Smooth muscle cell of the brain vasculature (primary cell): ENCODE results near the gene RNF213.
A peak's percentile ranks its signal among the peaks of the same experiment; 100 is the strongest.
"Not testable (repeated sequence)": the region's sequence is repeated elsewhere in the genome, so short reads cannot be mapped to it uniquely, and the experiment has no call there.

Experiments used
- DNase-seq: peaks from one replicate; pipeline ENCODE4 v3.0.0-alpha.2; 2012; ENCODE audit warnings: low read depth, low spot score

Gene RNF213

DNA sequence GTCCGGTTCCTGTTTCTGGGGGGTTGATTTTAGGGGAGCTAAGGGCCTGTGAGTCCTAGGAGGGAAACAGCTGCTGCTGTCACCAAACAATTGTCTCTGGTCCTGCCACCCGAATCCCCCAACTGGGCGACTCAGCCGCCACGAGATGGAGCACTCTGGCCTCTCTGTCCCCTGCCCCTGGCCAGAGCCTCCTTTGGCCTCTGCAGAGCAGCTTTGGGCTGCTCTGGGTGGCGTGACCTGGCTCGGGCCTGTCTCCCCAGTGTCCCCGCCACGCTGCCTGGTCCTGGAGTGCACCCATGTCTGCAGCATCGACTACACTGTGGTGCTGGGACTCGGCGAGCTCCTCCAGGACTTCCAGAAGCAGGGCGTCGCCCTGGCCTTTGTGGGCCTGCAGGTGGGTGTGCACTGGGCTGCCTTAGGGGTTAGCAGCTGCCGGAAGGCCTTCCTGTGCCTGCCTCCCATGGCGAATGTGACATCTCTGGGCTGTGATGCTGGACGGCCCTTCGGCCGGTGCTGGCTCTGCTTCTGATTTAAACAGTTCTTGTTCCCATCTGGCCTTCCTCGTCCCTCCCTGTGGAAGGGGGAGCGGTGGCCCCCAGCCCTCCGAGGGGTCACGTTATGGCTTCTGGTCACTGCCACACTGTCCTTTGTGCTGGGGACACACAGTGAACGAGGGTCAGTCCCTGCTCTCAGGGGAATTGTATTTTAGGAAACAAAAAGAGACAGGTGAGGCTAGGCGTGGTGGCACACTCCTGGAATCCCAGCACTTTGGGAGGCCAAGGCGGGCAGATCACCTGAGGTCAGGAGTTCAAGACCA is 11.6 kb upstream of the RNF213 start:
- no peak for DNase-seq

DNA sequence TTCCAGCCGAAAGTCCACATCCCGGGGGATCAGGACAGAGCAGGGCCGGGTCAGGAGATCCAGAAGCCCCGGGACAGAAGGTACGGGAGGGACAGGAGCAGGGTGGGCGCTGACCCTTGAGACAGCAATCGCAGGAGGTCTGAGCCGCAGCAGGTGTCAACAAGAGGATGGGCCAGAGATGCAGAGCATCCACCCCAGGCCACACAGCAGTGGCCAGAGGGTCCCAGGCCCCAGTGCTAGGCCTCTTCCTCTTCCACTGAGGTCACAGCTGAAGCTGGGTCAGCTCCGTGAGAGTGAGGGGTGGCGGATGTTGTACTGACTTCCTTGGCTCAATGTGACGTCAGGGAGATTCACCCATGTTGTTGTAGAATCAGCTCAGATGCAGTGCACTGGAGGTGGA is 8.7 kb upstream of the RNF213 start:
- no peak for DNase-seq

DNA sequence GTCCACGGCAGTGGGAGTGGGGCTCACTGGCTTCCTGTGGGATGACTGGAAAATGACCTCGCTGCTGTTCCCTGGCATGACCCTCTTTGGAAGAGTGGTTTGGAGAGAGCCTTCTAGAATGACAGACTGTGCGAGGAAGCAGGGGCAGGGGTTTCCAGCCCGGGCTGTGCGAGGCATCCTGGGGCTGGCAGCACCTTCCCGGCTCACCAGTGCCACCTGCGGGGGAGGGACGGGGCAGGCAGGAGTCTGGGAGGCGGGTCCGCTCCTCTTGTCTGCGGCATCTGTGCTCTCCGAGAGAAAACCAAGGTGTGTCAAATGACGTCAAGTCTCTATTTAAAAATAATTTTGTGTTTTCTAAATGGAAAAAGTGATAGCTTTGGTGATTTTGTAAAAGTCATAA is 7.8 kb upstream of the RNF213 start:
- DNase-seq = no peak

DNA sequence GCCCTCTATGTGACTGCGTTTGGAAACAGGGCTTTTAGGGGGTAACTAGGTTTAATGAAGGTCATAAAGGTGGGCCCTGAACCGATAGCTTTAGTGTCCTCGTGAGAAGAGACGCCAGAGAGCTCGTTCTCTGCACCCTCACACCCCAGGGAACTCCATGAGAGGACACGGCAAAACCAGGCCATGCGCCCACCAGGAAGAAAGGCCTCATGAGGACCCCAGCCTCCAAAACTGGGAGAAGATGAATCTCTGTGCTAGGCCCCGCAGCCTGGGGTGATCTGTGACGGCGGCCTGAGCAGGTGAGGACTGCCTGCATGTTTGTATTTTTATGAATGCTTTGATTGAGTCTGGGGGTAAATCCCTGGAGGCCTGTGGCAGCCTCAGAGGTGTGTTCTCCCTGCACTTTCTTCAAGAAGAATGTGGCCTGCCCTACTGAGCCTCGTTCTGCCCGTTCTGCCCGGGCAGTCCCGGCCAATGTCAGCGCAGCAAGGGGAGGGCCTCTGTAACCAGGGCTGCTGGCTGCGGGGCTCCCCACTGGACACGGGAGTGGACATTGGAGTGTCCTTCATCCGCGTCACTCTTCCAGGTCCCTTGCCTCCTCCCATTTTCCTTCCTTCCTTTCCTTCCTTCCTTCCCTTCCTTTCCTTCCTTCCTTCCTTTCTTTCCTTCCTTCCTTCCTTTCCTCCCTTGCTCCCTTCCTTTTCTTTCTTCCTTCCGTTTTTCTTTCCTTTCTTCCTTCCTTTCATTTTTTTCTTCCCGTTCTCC is 6.8 kb upstream of the RNF213 start:
- no peak for DNase-seq

DNA sequence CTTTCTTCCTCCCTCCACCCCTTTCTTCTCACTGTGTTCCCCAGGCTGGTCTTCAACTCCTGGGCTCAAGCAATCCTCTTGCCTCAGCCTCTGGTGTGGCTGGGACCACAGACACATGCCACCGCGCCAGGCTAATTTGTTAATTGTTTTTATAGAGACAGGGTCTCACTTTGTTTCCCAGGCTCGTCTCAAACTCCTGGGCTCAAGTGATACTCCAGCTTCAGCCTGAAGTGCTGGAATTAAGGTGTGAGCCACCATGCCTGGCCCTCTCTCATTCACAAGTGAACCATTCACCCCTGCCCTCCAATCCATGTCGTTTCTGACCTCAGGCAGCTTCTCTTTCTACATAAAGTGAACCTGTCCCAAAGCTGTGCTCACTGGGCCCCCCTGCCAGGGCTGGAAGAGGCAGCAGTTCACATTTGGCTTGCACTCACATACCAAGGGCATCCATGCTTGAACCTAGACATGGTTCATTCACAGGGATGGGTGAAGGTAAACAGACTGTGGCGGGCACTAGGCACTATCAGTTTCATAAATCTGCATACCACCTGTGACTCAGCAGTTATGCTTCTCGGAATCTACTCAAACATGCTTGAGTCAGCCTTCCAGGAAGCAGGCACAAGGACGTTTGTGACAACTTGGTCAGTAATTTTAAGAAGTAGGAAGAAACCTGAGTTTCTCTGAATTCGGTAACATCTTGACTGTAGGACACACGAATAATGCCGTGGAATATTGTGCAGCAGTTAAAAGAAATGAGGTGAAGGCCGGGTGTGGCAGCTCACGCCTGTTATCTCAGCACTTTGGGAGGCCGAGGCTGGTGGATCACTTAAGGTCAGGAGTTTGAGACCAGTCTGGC is 6.0 kb upstream of the RNF213 start:
- DNase-seq = peak; percentile 28

DNA sequence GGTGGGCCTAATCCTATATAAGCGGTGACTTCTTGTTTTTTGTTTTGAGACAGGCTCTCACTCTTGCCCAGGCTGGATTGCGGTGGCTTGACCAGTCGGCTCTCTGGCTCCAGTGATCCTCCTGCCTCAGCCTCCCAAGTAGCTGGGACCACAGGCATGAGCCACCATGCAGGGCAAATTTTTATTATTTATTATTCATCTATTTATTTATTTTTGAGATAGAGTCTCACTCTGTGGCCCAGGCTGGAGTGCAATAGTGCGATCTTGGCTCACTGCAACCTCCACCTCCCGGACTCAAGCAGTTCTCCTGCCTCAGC is 4.7 kb upstream of the RNF213 start:
- DNase-seq = no peak

DNA sequence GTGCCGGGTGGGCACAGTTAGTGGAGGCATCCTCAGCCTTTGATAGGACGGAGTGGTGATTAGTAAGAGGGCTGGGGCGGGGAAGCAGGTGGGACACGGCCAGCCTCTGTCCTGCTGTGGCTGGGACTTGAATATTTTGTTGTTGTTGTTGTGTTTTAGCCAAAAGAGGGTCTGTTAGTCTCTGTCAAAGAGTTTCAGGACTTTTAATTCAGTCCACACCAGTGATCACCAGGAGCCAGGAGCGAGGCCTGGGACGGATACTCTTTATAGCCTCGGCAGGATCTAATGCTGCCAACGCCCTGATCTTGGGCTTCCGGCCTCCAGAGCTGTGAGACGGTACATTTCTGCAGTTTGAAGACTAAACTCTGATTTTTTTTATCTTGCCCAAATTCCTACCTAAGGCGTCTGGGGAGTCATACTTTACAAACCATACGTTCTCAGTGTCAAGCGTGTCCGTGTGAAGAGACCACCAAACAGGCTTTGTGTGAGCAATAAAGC is 2.9 kb upstream of the RNF213 start:
- no peak for DNase-seq

DNA sequence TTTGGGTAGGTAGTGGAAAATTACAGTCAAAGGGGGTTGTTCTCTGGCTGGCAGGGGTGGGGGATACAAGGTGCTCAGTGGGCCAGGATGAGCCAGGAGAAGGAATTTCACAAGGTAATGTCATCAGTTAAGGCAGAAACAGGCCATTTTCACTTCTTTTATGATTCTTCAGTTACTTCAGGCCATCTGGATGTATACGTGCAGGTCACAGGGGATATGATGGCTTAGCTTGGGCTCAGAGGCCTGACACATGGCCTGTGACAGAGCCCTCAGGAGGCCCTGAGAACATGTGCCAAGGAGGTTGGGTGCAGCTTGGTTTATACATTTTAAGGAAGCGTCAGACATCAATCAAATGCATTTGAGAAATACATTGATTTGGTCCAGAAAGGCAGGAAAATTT is 2.4 kb upstream of the RNF213 start:
- not testable (repeated sequence) for DNase-seq

DNA sequence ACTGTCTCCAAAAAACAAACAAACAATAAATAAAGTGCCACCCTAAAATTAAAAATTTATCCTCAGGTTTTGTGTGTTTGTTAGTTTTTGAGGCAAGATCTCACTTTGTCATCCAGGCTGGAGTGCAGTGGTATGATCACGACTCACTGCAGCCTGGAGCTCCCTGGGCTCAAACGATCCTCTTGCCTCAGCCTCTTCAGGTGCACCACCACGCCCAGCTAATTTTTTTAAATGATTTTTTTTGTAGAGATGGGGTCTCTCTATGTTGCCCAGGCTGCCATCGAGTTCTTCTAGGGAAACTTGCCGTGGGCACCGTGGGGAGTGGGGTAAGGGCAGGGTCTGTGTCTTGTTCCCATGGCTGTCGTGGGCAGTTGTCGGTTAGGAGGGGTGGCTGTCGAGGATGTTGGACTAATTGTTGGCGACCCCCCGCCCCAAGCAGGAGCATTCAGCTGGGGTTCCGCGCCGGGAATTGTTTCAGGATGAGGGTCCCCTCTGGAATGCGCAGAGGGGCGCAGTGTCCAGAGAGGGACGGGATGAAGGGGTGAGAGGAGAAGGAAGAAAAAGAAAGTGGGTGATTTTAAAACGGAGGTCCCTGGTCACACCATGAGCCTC is 1.1 kb upstream of the RNF213 start:
- no peak for DNase-seq

DNA sequence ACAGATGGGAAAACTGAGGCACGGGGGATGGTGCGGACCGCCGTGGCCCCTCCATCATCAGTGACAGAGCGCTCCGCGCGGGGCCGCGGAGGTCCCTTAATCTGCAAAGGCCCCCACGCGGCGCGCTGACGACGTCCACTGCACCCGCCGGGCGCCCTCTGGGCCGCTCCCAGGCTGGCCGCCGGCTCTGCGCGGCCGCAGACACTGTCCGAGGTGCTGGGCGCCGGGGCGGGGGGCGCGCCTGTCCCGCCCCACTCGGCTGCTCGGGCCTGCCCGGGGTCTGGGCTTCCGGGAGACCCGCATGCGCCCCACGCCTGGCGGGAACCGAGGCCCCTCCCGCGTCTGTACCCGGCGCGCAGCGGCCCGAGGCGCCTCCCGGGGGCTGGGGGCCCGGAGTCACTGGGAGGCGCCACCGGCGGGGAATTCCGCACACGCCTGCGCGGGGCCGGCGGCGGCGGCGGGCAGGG is 550 bp upstream of the RNF213 start:
- no peak for DNase-seq

DNA sequence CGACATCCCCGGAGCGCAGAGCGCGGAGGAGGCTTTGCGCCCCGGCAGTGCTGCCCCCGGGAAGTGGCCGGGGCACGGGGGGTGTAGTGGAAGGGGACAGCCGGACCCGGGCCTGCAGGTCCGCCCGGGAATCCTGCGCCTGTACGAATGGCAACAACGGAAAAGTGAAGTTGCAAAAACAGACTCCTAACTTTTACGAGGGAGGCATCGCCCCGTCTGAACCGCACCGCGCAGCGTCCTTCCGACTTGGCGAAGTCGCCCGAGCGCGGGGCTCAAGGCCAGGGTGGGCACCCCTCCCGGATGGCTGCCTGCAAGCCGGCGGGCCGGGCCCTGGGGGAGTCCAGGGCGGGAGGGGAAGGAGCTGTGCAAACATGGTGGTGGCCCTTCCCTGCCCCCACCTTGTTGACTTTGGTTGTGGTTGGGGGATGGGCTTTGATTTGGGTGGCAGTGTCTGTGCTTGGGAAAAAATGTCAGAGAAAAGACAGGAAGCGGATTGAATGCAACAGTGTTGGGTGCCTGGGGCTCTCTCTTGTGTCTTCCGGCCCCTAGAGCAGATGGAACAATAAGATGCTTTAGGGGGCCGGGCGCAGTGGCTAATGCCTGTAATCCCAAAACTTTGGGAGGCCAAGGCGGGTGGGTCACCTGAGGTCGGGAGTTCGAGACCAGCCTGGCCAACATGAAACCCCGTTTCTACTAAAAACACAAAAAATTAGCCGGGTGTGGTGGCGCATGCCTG is 675 bp downstream of the RNF213 start:
- DNase-seq = no peak

DNA sequence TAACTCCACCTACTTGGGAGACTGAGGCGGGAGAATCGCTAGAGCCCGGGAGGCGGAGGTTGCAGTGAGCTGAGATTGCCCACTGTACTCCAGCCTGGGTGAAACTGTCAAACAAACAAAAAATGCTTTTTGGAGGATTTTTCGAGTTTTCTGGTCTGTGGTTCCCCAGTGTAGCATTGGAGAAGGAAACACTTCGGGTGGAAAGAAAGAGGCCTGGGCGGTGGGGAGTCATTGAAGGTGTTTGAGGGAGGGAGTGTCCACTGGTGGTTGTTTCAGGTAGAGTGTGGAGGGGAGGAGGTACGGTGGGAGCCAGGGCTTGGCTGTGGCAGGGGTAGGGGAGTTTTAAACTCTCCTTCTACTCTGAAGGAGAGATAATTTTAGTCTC is 1.2 kb downstream of the RNF213 start:
- DNase-seq = no peak

DNA sequence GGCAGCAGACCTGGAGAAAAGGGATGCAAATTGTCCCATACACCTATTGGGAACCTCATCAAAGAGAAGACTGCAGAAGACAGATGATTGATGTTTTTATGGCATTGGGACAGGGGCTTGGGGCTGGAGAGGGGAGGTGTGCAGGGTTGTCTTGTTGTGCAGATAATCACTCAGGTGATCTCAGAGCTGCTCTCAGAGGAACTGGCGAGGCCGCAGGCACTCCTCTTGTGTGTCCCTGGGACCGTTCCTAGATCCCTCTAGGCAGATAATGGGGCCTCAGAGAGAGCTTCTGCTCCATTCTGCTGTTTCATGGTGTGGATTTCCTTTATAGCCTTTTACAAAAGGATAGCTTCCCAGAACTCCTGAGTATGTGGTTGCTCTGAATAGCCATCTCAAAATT is 1.6 kb downstream of the RNF213 start:
- no peak for DNase-seq

DNA sequence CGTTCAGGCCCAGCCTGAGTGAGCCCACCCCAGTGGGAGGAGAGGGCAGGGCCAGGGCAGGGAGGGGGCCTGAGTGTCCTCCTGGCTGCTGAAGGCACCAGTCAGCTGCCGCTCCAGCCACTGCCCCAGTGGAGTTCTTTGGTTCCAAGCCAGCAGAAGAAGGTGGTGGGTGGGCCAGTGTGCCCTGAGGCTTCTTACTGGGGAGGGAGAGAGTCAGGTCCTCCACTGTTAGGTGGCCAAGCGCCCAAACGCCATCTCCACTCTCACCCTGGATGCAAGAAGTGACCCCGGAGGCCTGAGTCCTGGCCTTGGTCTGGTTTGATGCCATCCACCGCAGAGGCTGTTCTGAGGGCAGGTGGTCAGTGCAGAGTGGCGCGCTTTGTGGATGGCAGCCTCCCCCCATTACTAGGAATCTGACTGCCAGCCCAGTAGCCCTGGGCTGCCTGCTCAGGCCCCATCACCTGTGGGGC is 2.2 kb downstream of the RNF213 start:
- DNase-seq = no peak

DNA sequence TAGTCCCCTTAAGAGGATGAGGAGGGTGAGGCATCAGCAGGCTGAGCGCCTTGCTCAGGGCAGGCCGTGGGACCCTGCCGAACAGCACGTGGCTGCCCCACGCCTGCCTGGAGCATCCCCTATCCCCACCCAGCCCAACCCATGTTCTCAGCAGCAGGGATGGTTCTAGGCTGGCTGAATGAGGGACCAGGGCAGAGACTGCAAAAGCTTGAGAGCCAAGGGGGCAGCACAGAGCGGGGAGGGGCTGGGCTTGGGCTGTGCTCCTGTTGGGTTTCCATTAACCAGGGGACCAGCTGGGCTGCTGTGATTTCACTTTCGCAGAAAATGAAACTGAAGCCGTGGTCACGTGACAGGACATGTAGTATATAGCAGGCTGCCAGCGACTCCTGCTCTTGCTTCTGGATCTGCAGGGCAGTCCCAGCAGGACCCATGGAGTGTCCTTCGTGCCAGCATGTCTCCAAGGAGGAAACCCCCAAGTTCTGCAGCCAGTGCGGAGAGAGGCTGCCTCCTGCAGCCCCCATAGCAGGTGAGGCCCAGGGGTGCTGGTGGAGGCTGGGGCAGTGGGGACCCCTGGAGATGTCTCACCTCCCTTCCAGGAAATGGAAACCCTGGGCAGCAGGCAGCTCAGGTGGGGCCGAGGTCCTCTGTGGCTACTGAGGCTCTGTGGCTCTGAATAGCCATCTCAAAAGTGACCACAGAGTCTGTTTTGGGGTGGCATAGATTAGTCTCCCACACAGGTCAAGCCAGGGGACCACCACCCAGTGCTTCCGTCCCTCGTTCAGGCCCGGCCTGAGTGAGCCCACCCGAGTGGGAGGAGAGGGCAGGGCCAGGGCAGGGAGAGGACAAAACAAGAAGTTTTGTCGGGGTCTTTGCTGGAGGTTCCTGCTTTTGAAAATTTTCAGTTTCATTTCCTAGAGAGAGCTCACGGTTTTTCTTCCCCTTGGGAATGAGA is 2.9 kb downstream of the RNF213 start:
- peak; percentile 83 for DNase-seq

DNA sequence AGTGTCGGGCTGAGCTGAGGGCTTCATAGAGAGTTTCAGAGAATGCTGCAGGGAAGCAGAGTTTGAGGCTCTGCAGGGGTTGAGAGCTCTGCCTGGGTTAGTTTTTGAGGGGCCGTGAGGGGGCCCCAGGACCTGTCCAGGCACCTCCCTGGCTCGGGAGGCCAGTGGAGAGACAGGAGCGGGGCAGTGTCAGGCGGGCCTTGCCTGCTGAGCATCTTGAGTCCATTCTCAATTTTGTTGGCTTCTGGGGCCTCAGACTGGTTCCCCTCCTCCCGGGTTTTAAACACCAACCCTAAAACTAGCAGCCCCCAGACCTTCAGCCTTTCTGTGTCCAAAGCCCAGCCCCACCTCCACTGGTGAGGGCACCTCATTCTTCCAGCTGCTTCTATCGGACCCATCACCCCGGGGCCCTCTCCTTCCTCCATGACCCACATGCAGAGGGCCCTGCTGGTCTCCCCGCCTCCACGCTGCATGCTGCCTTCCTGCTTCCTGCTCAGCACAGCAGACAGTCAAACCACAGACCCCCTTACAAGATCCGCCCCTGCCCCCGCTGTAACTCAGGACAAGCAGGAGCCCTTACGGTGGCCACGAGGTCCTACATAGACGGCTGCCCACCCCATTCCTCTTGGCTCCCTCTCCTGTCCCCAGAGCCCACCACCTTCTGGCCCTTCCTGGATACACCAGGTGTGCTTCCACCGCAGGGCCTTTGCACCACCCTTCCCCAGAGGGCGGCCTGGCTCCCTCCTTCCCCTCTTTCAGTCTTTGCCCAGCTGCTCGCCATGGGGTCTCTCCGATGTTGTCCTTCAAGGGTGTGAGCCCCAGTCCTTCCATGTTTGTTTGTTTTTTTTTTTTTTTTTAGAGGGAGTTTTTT is 3.8 kb downstream of the RNF213 start:
- DNase-seq = no peak

DNA sequence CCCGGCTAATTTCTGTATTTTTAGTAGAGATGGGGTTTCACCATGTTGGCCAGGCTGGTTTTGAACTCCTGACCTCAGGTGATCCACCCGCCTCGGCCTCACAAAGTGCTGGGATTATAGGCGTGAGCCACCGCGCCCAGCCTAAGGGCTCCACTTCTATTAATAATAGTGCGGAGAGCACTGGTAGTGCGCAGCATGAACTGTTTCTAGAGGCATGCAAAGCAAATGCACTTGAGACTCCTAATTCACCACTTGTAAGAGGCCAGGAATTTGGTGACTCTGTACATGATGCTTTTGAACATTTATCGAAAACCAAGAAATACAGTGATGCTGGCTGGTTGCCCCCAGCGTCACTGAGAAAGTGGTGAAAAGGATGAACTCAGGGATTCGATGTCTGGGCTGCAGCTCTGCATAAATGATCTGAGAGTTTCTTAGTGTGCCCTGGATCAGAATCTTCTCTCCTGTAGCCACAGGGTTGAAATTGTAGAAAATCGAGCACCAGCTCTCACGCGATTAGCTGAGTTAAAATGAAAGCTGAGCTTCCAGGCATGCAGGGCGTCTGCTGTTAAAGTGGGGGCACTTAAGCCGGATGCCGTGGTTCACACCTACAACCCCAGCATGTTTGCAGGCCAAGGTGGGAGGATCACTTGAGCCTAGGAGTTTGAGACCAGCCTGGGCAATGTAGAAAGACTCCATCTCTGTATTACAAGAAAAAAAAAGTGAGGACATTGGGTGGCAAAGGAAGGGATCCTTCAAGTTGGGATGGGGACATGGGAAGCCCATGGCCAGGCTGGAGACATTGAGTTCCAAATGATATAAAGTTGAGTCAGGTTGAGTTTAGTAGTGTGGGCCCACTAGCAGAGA is 4.8 kb downstream of the RNF213 start:
- DNase-seq = no peak

DNA sequence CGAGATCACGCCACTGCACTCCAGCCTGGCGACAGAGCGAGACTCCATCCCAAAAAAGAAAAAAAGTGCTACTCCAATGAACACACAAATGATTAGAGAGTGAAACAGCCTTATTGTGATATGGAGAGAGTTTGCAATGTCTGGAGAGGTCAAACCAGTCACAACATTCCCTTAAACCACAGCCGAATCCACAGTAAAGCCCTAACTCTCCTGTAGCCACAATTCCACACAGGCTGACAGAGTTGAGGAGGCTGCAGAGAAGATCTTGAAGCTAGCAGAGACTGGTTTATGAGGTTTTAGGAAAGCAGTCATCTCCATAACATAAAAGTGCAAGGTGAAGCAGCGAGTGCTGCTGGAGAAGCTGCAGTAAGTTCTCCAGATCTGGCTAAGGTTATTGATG is 6.7 kb downstream of the RNF213 start:
- no peak for DNase-seq
